Pancreas (tissue), 10 donors: ENCODE data around the gene NATD1. TPM values are rescaled to one million over a fixed set of nuclear protein-coding genes. Genes with fewer than 3 reads are reported as not detected.

Experiments
- ATAC-seq, 4 donors: fragments of 200-7000 bp; cut with Tn5 transposase; one replicate each; pipeline versions ENCODE4 v1.8.0 to v1.9.1; 2020; ENCODE audit warnings: mild to moderate bottlenecking in 4 of 4, moderate library complexity in 4 of 4
- DNase-seq, 6 donors: peaks; one replicate each; pipeline ENCODE4 v3.0.0-alpha.2; 2020
- FAIRE-seq: peaks from 2 replicates; lab custom pipeline; 2012; peaks lifted over from hg19 to GRCh38; lab: Jason Lieb, UNC
- H3K27ac ChIP-seq, 4 donors: fragments of 200-600 bp; sonication (generic); 1 replicate in 3 of 4; 2 replicates in 1 of 4; pipeline versions ENCODE4 v1.5.0 to v1.8.0; 2020
- H3K27me3 ChIP-seq, 4 donors: fragments of 200-600 bp; one replicate each; pipeline ENCODE4 v1.8.0; 2021
- H3K36me3 ChIP-seq, 3 donors: fragments of 200-600 bp; sonication (generic) in 1 of 3; one replicate each; pipeline versions ENCODE4 v1.5.0 to v1.8.0; 2020 to 2021
- H3K4me1 ChIP-seq, 3 donors: fragments of 200-600 bp; one replicate each; pipeline ENCODE4 v1.8.0; 2021
- H3K4me3 ChIP-seq, 4 donors: fragments of 200-600 bp; sonication (generic) in 2 of 4; one replicate each; pipeline versions ENCODE4 v1.5.0 to v1.8.0; 2020 to 2021
- H3K9me3 ChIP-seq, 4 donors: fragments of 200-600 bp; one replicate each; pipeline ENCODE4 v1.8.0; 2021
- CTCF ChIP-seq, 4 donors: fragments of 200-600 bp; sonication (generic) in 3 of 4; IDR thresholded peaks; one replicate each; pipeline versions ENCODE4 v1.5.0 to v1.8.0; 2021; ENCODE audit warnings: antibody characterized with exemption in 4 of 4
- WGBS, 2 donors: extraction: QIAGEN DNeasy Blood & Tissue Kit; methylation state at CpG; one replicate each; pipeline ENCODE4 v1.1.7; 2013; 5-methylcytosine and 5-hydroxymethylcytosine counted together
- intact Hi-C, 3 donors: fragments of 100-400 bp; cut with DNase I; formaldehyde crosslinking; loops; one replicate each; pipeline versions ENCODE4 v1.11.1 to v1.14.2; 2022
- polyA plus RNA-seq, 2 donors: library from polyadenylated mRNA; stranded (reverse); fragments of 200-250 nt; gene quantifications; one replicate each; pipeline ENCODE4 v1.2.3, GENCODE V29; 2013
- total RNA-seq, 6 donors: library from RNA; stranded (reverse); fragmentation: NEBNext Ultra II Directional in 4 of 6; extraction: Animal tissue kit (Norgen Biotek cat#: 25700) in 4 of 6; gene quantifications; one replicate each; pipeline versions ENCODE4 v1.2.1 to v1.2.4, GENCODE V29; 2021 to 2023
- donor health status: healthy with polysubstance abuse.
- donor health status: DM: no; HTN: no; CAD: no; lungs with moderate emphysema.
- donor health status: DM: no; HTN: no; CAD: no.
- donor health status: control.
- donor health status: control.
- donor health status: Bipolar disorder and iron deficiency.
- donor health status: DM: yes; HTN: yes; CAD: no.
- donor health status: DM: no; HTN: no; CAD: no.
- donor health status: DM: no; HTN: no; CAD: no.
- donor health status: DM: yes; HTN: yes; CAD: no.

Gene NATD1
- total and polyA plus RNA-seq, 8 donors = 2.3 to 8.3 (median 4.2) TPM

- intact Hi-C loops = no loop called here
- Histone ChIP-seq H3K27ac (no peak overlapping the region), H3K9me3 (no peaks in the 10 kb centered on the region), H3K36me3 (peaks cover 0 to 8% (median 0%) of the 10 kb centered on the region in 3 donors), H3K4me3 (no peak overlapping the region), H3K27me3 (no peaks in the 10 kb centered on the region), H3K4me1 (no peaks in the 10 kb centered on the region)
- TF ChIP-seq CTCF (IDR thresholded peaks at IDR 0.05) = no peak
- DNase-seq (no peak), ATAC-seq (no peak), FAIRE-seq (no peak)
- 95 to 98% methylated on average over 4 of the region's 4 CpGs for WGBS, 2 donors
Observed at GRCh38 chr17:21189361-21189760, 63.8 kb downstream of the NATD1 start.

Other genes with a start within 250 kb of the NATD1 start
- 100 to 1,000 TPM in 1 of 6 donors, 10 to 100 TPM in 5; 65.6 to 102 (median 78.0) TPM for gene USP22, start 210.4 kb downstream of the NATD1 start, total RNA-seq
- 10 to 100 TPM; 22.7 to 35.5 TPM for gene USP22, start 210.4 kb downstream of the NATD1 start, polyA plus RNA-seq
- 10 to 100 TPM in 3 of 6 donors, 1 to 10 TPM in 3; 7.3 to 16.3 (median 9.5) TPM for gene DHRS7B, start 126.4 kb downstream of the NATD1 start, total RNA-seq
- 10 to 100 TPM; 21.2 to 30.4 TPM for gene DHRS7B, start 126.4 kb downstream of the NATD1 start, polyA plus RNA-seq
- 10 to 100 TPM in 1 of 6 donors, 1 to 10 TPM in 5; 6.1 to 10.6 (median 9.1) TPM for gene TMEM11, start 39.2 kb downstream of the NATD1 start, total RNA-seq
- gene TMEM11, start 39.2 kb downstream of the NATD1 start, polyA plus RNA-seq = 10 to 100 TPM; 11.9 to 16.0 TPM
- 10 to 100 TPM; 16.4 to 25.0 (median 19.9) TPM for gene MAP2K3, start 31.3 kb upstream of the NATD1 start, total RNA-seq
- gene MAP2K3, start 31.3 kb upstream of the NATD1 start, polyA plus RNA-seq = 10 to 100 TPM; 21.9 to 40.9 TPM
- under 1 TPM; 0.09 to 0.37 (median 0.12) TPM for gene KCNJ12, start 122.9 kb upstream of the NATD1 start, total RNA-seq
- under 1 TPM; 0.15 to 0.16 TPM for gene KCNJ12, start 122.9 kb upstream of the NATD1 start, polyA plus RNA-seq